Body of pancreas (tissue), 4 donors: ENCODE measurements around the gene CPSF3. TPM values are rescaled to one million over a fixed set of nuclear protein-coding genes. Genes with fewer than 3 reads are reported as not detected.

Experiments
- ATAC-seq: fragments of 150-250 bp; one replicate; pipeline ENCODE4 v1.9.1; 2016
- DNase-seq, 4 donors: peaks; one replicate each; pipeline ENCODE4 v3.0.0-alpha.2; 2019
- H3K27ac ChIP-seq, 4 donors: fragments of 200-600 bp; sonication (generic); 1 replicate in 3 of 4; 2 replicates in 1 of 4; pipeline versions ENCODE4 v1.5.1 to v1.6.1; 2016 to 2019; ENCODE audit warnings: mild to moderate bottlenecking in 1 of 4, mixed read lengths in 1 of 4, moderate library complexity in 1 of 4
- H3K27me3 ChIP-seq, 2 donors: fragments of 200-600 bp; sonication (generic); one replicate each; pipeline ENCODE4 v1.6.0; 2016; ENCODE audit warnings: mild to moderate bottlenecking in 1 of 2
- H3K36me3 ChIP-seq, 2 donors: fragments of 200-600 bp; sonication (generic); replicated peaks in 1 of 2; 2 replicates each; pipeline ENCODE4 v1.5.1; 2016; ENCODE audit warnings: low read depth in 2 of 2; ENCODE audit not compliant: insufficient read depth in 1 of 2
- H3K4me1 ChIP-seq: fragments of 200-600 bp; sonication (generic); one replicate; pipeline ENCODE4 v1.6.0; 2016
- H3K4me3 ChIP-seq, 2 donors: fragments of 200-600 bp; sonication (generic); 1 replicate in 1 of 2; 2 replicates in 1 of 2; pipeline ENCODE4 v1.5.1; 2016 to 2019
- H3K9me3 ChIP-seq, 3 donors: fragments of 200-600 bp; sonication (generic); 1 replicate in 2 of 3; 2 replicates in 1 of 3; pipeline ENCODE4 v1.5.1; 2016
- CTCF ChIP-seq, 7 experiments: fragments of 450-650 bp in 4 of 7; fragments of 200-600 bp in 3 of 7; sonication (generic) in 3 of 7; IDR thresholded peaks; one replicate each; pipeline ENCODE4 v1.5.1; 2016 to 2019; ENCODE audit warnings: antibody characterized with exemption in 7 of 7
- POLR2A ChIP-seq, 3 donors: fragments of 450-650 bp; IDR thresholded peaks; one replicate each; pipeline ENCODE4 v1.6.1; 2016; ENCODE audit warnings: antibody characterized with exemption in 3 of 3, mild to moderate bottlenecking in 2 of 3
- WGBS, 2 donors: methylation state at CpG; one replicate each; pipeline ENCODE4 v1.1.5; 2017; 5-methylcytosine and 5-hydroxymethylcytosine counted together
- intact Hi-C: fragments of 100-400 bp; cut with DNase I; formaldehyde crosslinking; loops from one replicate; pipeline ENCODE4 v1.15.1; 2023
- total RNA-seq, 2 donors: library from RNA; depleted of rRNA; stranded (reverse); fragments of >200 nt; gene quantifications; one replicate each; pipeline ENCODE4 v1.1.0, GENCODE V29; 2016

Gene CPSF3
- total RNA-seq, 2 donors from 2014 or later, result 11.2 to 84.0 TPM

GRCh38 chr2:9474361-9475057 lies 51.1 kb downstream of the CPSF3 start, which contains the start of gene IAH1:
IAH1 (plus strand) TSS chr2:9474551; CDS start chr2:9474567, 16 bp downstream.
- Histone ChIP-seq H3K36me3 (no peaks in the 10 kb centered on the region), H3K4me3 (peak within 1 kb of the TSS; percentile 72 to 87), H3K9me3 (no peaks in the 10 kb centered on the region), H3K27me3 (no peaks in the 10 kb centered on the region), H3K27ac (peak within 1 kb of the TSS; percentile 41 to 87 (median 82)), H3K4me1 (peaks cover 25% of the 10 kb centered on the region)
- intact Hi-C loops, result no loop called here
- TF ChIP-seq CTCF (IDR thresholded peaks at IDR 0.05), result peak in 1 of 7 experiments; percentile 2
- TF ChIP-seq POLR2A (IDR thresholded peaks at IDR 0.05), result peak; percentile 16 to 43 (median 25)
- 0% methylated on average over 7 to 87 of the region's 91 CpGs for WGBS, 2 donors
- ATAC-seq (peak; percentile 80), DNase-seq (peak; percentile 48 to 67 (median 54))

DNA sequence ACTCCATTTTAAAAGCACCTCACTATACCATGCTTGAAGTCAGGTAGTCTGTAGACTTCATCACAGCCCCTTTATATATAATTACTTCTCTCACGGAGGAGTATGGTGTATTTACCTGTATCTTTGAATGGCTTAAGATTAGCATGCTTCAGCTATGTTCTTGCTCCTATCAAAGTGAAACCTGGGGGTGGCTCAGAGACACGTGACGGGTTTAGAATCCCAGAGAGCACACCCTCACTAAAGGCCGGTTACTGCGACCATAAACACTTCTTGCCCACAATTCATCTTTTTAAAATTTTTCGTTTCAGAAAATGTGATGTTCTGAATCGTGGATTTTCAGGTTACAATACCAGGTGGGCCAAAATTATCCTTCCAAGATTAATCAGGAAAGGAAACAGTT lies 54.5 kb downstream of the CPSF3 start:
- intact Hi-C loops, result no loop called here
- no peaks in the 10 kb centered on the region for H3K9me3 ChIP-seq
- peaks cover 25% of the 10 kb centered on the region for H3K4me1 ChIP-seq
- H3K36me3 ChIP-seq, result peaks cover 0 to 12% of the 10 kb centered on the region in 2 donors
- ATAC-seq (no peak), DNase-seq (no peak)
- WGBS, 2 donors, result 85 to 88% methylated on average over 7 of the region's 7 CpGs
- no peaks in the 10 kb centered on the region for H3K27me3 ChIP-seq
- no peak overlapping the region for H3K4me3 ChIP-seq
- H3K27ac ChIP-seq, result no peak overlapping the region
- TF ChIP-seq POLR2A (IDR thresholded peaks at IDR 0.05) (no peak), CTCF (IDR thresholded peaks at IDR 0.05) (no peak)

DNA sequence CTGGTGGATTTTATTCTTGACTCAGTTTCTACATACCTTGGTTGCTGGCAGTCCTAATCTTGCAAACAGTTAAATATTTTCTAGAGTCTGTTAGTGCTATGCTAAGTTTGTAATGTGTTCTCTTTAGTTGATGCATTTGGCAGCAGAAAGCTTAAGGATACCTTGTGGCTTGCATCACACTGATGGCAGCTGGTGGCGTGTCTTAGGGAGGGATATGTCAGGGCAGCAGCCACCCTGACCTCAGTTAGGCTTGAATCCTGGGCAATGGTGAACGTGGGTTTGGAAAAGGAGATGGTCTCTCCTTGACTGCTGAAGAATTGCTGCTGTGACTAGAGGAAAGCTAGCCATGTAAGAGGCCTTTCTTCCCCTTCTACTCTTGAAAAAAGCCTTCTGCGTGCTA lies 55.1 kb downstream of the CPSF3 start:
- WGBS, 2 donors, result 86 to 87% methylated on average over 3 of the region's 3 CpGs
- Histone ChIP-seq H3K27me3 (no peaks in the 10 kb centered on the region), H3K27ac (no peak overlapping the region), H3K9me3 (no peaks in the 10 kb centered on the region), H3K36me3 (peaks cover 0 to 12% of the 10 kb centered on the region in 2 donors), H3K4me1 (peaks cover 21% of the 10 kb centered on the region), H3K4me3 (no peak overlapping the region)
- intact Hi-C loops, result no loop called here
- TF ChIP-seq POLR2A (IDR thresholded peaks at IDR 0.05) (no peak), CTCF (IDR thresholded peaks at IDR 0.05) (no peak)
- DNase-seq, result no peak
- no peak for ATAC-seq

- WGBS, 2 donors, result 94 to 95% methylated on average over 4 of the region's 4 CpGs
- peaks cover 0 to 26% of the 10 kb centered on the region in 2 donors for H3K36me3 ChIP-seq
- H3K27me3 ChIP-seq, result no peaks in the 10 kb centered on the region
- H3K4me3 ChIP-seq, result no peak overlapping the region
- intact Hi-C loops, result no loop called here
- peaks cover 14% of the 10 kb centered on the region for H3K4me1 ChIP-seq
- no peak for DNase-seq
- TF ChIP-seq POLR2A (IDR thresholded peaks at IDR 0.05) (no peak), CTCF (IDR thresholded peaks at IDR 0.05) (no peak)
- ATAC-seq, result no peak
- no peak overlapping the region for H3K27ac ChIP-seq
- H3K9me3 ChIP-seq, result no peaks in the 10 kb centered on the region
Measured at GRCh38 chr2:9480157-9480556, 56.7 kb downstream of the CPSF3 start.

- ATAC-seq, result no peak
- H3K36me3 ChIP-seq, result peaks cover 0 to 31% of the 10 kb centered on the region in 2 donors
- TF ChIP-seq CTCF (IDR thresholded peaks at IDR 0.05) (no peak), POLR2A (IDR thresholded peaks at IDR 0.05) (no peak)
- no peaks in the 10 kb centered on the region for H3K9me3 ChIP-seq
- H3K4me1 ChIP-seq, result no peaks in the 10 kb centered on the region
- no peak overlapping the region for H3K4me3 ChIP-seq
- intact Hi-C loops, result no loop called here
- DNase-seq, result no peak
- H3K27ac ChIP-seq, result no peak overlapping the region
- H3K27me3 ChIP-seq, result no peaks in the 10 kb centered on the region
Measured at GRCh38 chr2:9483107-9483506, 59.7 kb downstream of the CPSF3 start.
